OCI-LY7 (cell line): Measurements from ENCODE around the gene DGKB. TPM values are rescaled to one million over a fixed set of nuclear protein-coding genes. Genes with fewer than 3 reads are reported as not detected.

Source experiments
- BruUV-seq: library from RNA; stranded (reverse); fragments of 400-500 nt; replicated peaks from 2 replicates; lab custom pipeline; 2021; lab: Mats Ljungman, UMichigan
- CTCF ChIA-PET: fragments of 300-600 bp; sonication (Branson Sonifier 250); formaldehyde crosslinking; loops from one replicate; lab custom pipeline; 2022; ENCODE audit warnings: antibody characterized with exemption; ENCODE audit not compliant: unreplicated experiment; lab: Charles Lee
- POLR2A ChIA-PET: fragments of 300-600 bp; sonication (Branson Sonifier 250); formaldehyde crosslinking; loops from one replicate; lab custom pipeline; 2022; ENCODE audit warnings: antibody characterized with exemption; lab: Charles Lee
- DNase-seq: peaks from one replicate; pipeline ENCODE4 v3.0.0-alpha.2; 2015; ENCODE audit warnings: low spot score
- H2AFZ ChIP-seq: fragments of 200-600 bp; sonication (generic), shearing (Covaris generic); 2 replicates; pipeline ENCODE4 v1.6.1; 2014; ENCODE audit warnings: mild to moderate bottlenecking, antibody characterized with exemption, low read length, moderate library complexity
- H3K27ac ChIP-seq: fragments of 200-600 bp; sonication (generic); 2 replicates; pipeline ENCODE4 v1.5.1; 2014; ENCODE audit warnings: mixed run types, low read depth, mild to moderate bottlenecking, moderate library complexity, low read length, inconsistent platforms; ENCODE audit not compliant: poor library complexity, severe bottlenecking
- H3K36me3 ChIP-seq: fragments of 200-600 bp; sonication (generic); 2 replicates; pipeline ENCODE4 v1.6.1; 2014; ENCODE audit warnings: mild to moderate bottlenecking, antibody characterized with exemption, low read length, moderate library complexity, mixed read lengths; ENCODE audit not compliant: insufficient read depth
- H3K4me1 ChIP-seq: fragments of 200-600 bp; sonication (generic); 2 replicates; pipeline ENCODE4 v1.5.1; 2014; ENCODE audit warnings: mild to moderate bottlenecking, low read length; ENCODE audit not compliant: insufficient read depth, poor library complexity, severe bottlenecking
- H3K4me2 ChIP-seq: fragments of 200-600 bp; sonication (generic); 2 replicates; pipeline ENCODE4 v1.6.1; 2014; ENCODE audit warnings: mild to moderate bottlenecking, low read length
- H3K4me3 ChIP-seq: fragments of 200-600 bp; sonication (generic); 2 replicates; pipeline ENCODE4 v1.5.1; 2014; ENCODE audit warnings: mild to moderate bottlenecking, low read depth, low read length; ENCODE audit not compliant: poor library complexity, severe bottlenecking
- H3K79me2 ChIP-seq: fragments of 200-600 bp; sonication (generic); 2 replicates; pipeline ENCODE4 v1.6.1; 2016; ENCODE audit warnings: low read depth, mild to moderate bottlenecking, low read length, moderate library complexity, mixed read lengths; ENCODE audit not compliant: insufficient read depth
- H3K9me2 ChIP-seq: fragments of 200-600 bp; sonication (generic); 2 replicates; pipeline ENCODE4 v1.6.1; 2016; ENCODE audit warnings: mild to moderate bottlenecking, low read length, mixed read lengths; ENCODE audit not compliant: insufficient read depth
- H3K9me3 ChIP-seq: fragments of 200-600 bp; sonication (generic); 2 replicates; pipeline ENCODE4 v1.6.1; 2014; ENCODE audit warnings: mild to moderate bottlenecking, mixed run types, low read length, mixed read lengths
- H4K20me1 ChIP-seq: fragments of 200-600 bp; sonication (generic); 2 replicates; pipeline ENCODE4 v1.6.1; 2014; ENCODE audit warnings: mild to moderate bottlenecking, antibody characterized with exemption, low read length, moderate library complexity, mixed read lengths; ENCODE audit not compliant: insufficient read depth
- CTCF ChIP-seq: fragments of 200-600 bp; sonication (generic); conservative IDR thresholded peaks from 2 replicates; pipeline ENCODE4 v1.5.1; 2014; ENCODE audit warnings: mild to moderate bottlenecking, antibody characterized with exemption, low read length, moderate library complexity, mixed read lengths
- EZH2phosphoT487 ChIP-seq: fragments of 200-600 bp; sonication (generic); IDR thresholded peaks from 2 replicates; pipeline ENCODE4 v1.6.1; 2018; ENCODE audit warnings: low read depth, borderline replicate concordance, mild to moderate bottlenecking, mixed run types, antibody characterized with exemption, low read length, moderate library complexity, mixed read lengths
- intact Hi-C: fragments of 100-400 bp; cut with micrococcal nuclease; formaldehyde crosslinking; loops from one replicate; pipeline ENCODE4 v1.10.0; 2022; ENCODE audit not compliant: unreplicated experiment
- total RNA-seq, 2 experiments: library from RNA; depleted of rRNA in 1 of 2; stranded (reverse); fragments of >200 nt in 1 of 2; shearing (Covaris generic) in 1 of 2; gene quantifications; 2 replicates each; pipeline ENCODE4 v1.2.3, GENCODE V29; 2014 to 2022

DGKB gene
- total RNA-seq, 2 experiments from 2014 or later = not detected

- Histone ChIP-seq H4K20me1 (no peaks in the 10 kb centered on the region), H3K4me2 (no peak overlapping the region)
- POLR2A ChIA-PET = no interaction called here
These were observed 710.9 kb downstream of the DGKB start for GRCh38 chr7:14191686-14192098.

GRCh38 chr7:14184292-14184864 lies 718.2 kb downstream of the DGKB start:
- Histone ChIP-seq H3K4me3 (no peak overlapping the region), H3K9me3 (no peaks in the 10 kb centered on the region), H3K27ac (no peak overlapping the region), H3K36me3 (no peaks in the 10 kb centered on the region), H2AFZ (no peak overlapping the region), H4K20me1 (no peaks in the 10 kb centered on the region), H3K4me2 (no peak overlapping the region), H3K4me1 (no peaks in the 10 kb centered on the region), H3K79me2 (no peaks in the 10 kb centered on the region), H3K9me2 (no peaks in the 10 kb centered on the region)
- CTCF ChIA-PET = no interaction called here
- POLR2A ChIA-PET = interaction anchor here (1.0 to 1.5 kb wide), 2 partner anchors 18 to 21 kb away, joined by 4 to 5 read pairs; no protein-coding TSS in a partner anchor
- BruUV-seq = no TSS peak
- DNase-seq = no peak
- TF ChIP-seq EZH2phosphoT487 (no peak), CTCF (no peak)
- intact Hi-C loops = no loop called here

More at GRCh38 chr7:14191686-14192098, 710.9 kb downstream of the DGKB start:
- CTCF ChIA-PET = no interaction called here
- Histone ChIP-seq H3K4me3 (no peak overlapping the region), H3K9me2 (no peaks in the 10 kb centered on the region), H3K4me1 (no peaks in the 10 kb centered on the region), H3K79me2 (no peaks in the 10 kb centered on the region), H2AFZ (no peak overlapping the region), H3K36me3 (no peaks in the 10 kb centered on the region), H3K27ac (no peak overlapping the region), H3K9me3 (no peaks in the 10 kb centered on the region)
- no peak for DNase-seq
- BruUV-seq = no TSS peak
- intact Hi-C loops = no loop called here
- TF ChIP-seq EZH2phosphoT487 (no peak), CTCF (no peak)

- ChIA-PET CTCF (no interaction called here), POLR2A (interaction anchor here (0.7 kb wide), 1 partner anchor 229 kb away, joined by 3 read pairs; no protein-coding TSS in a partner anchor)
- no peak overlapping the region for H2AFZ ChIP-seq
- H3K9me3 ChIP-seq = no peaks in the 10 kb centered on the region
- intact Hi-C loops = no loop called here
- no peak for TF ChIP-seq CTCF
- TF ChIP-seq EZH2phosphoT487 = no peak
- H3K27ac ChIP-seq = no peak overlapping the region
- no TSS peak for BruUV-seq
- no peak overlapping the region for H3K4me3 ChIP-seq
- H3K79me2 ChIP-seq = no peaks in the 10 kb centered on the region
- no peaks in the 10 kb centered on the region for H4K20me1 ChIP-seq
- no peaks in the 10 kb centered on the region for H3K4me1 ChIP-seq
- H3K36me3 ChIP-seq = no peaks in the 10 kb centered on the region
- H3K4me2 ChIP-seq = no peak overlapping the region
- no peak for DNase-seq
- no peaks in the 10 kb centered on the region for H3K9me2 ChIP-seq
These were observed 722.8 kb downstream of the DGKB start for GRCh38 chr7:14179781-14180180.
